Right ventricle myocardium inferior (tissue), 1 donor: ENCODE results near the gene KRT6A. TPM values are rescaled to one million over a fixed set of nuclear protein-coding genes. Genes with fewer than 3 reads are reported as not detected.
A peak's percentile ranks its signal among the peaks of the same experiment; 100 is the strongest.

Experiments
- ATAC-seq: fragments of 200-7000 bp; cut with Tn5 transposase; one replicate; pipeline ENCODE4 v1.9.1; 2020; ENCODE audit warnings: mild to moderate bottlenecking, moderate library complexity
- DNase-seq: peaks from one replicate; pipeline ENCODE4 v3.0.0; 2021; ENCODE audit errors: missing footprints
- intact Hi-C: fragments of 100-400 bp; cut with DNase I; formaldehyde crosslinking; loops from one replicate; pipeline ENCODE4 v1.11.0; 2022
- long read RNA-seq: library from polyadenylated mRNA; unstranded; transcript quantifications from one replicate; pipeline ENCODE4 v2.0.0, GENCODE V29; 2021
- total RNA-seq: library from RNA; stranded (reverse); fragmentation: NEBNext Ultra II Directional; extraction: Animal tissue kit (Norgen Biotek cat#: 25700); gene quantifications from one replicate; pipeline ENCODE4 v1.2.1, GENCODE V29; 2021
- donor health status: DM: no; HTN: yes; CAD: no; lungs with severe emphysema.

KRT6A gene
- total RNA-seq = 0.16 TPM
- long read RNA-seq = 0 reads

- ATAC-seq (no peak), DNase-seq (no peak)
- intact Hi-C loops = no loop called here
Observed at GRCh38 chr12:52493172-52493571, at the start of gene KRT6A. Gene KRT6A, minus strand, starts transcription at chr12:52493257. Its CDS starts 69 bp downstream, at chr12:52493188.

DNA sequence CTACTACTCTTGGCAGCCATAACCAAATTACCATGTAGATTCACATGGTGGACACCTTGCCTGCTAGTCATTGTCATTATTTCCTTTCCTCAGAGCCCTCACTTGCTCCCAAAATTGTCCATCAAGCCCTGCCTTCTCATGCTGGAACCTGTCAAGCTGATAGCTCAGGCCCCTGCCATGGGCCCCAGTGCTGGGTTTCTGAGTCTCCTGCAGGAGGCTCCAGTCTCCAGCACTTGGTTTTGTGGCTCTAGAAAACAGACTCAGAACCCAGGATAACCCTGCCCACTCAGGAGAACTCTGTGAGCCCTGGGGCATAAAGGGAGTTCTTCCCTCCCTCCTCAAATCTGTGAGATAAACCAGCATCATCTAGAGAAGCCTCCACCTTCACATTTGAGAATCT is 49.1 kb upstream of the KRT6A start:
- intact Hi-C loops = no loop called here
- DNase-seq = no peak

GRCh38 chr12:52541709-52542108 is 48.7 kb upstream of the KRT6A start:
- no peak for DNase-seq
- intact Hi-C loops = no loop called here
- no peak for ATAC-seq

More for the DNA sequence above, 49.1 kb upstream of the KRT6A start:
- ATAC-seq = no peak

DNA sequence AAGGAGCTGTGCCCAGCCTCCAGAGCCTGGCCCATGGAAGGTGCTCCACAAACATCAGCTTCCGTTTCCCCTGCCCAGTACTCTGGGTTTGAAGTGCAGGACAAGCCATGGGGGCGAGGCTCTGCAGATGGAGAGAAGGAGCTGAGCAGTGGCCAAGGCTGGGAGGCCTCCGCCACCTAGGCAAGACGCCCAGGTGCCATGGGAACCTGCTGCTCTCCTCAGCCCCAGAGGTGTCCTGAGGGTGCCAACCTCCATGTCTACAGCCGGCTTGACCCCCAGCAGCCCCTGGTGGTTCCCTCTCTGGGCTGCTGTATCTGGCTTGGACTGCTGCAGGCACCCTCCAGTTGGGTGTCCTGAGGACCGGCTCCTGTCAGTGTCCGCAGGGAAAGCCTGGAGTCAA is 47.5 kb upstream of the KRT6A start:
- ATAC-seq (no peak), DNase-seq (no peak)
- intact Hi-C loops = no loop called here

- no peak for ATAC-seq
- intact Hi-C loops = no loop called here
- no peak for DNase-seq
Observed at GRCh38 chr12:52539821-52540173, 46.7 kb upstream of the KRT6A start.

- DNase-seq (no peak), ATAC-seq (no peak)
- intact Hi-C loops = no loop called here
Observed at GRCh38 chr12:52539083-52539820, 46.2 kb upstream of the KRT6A start.

DNA sequence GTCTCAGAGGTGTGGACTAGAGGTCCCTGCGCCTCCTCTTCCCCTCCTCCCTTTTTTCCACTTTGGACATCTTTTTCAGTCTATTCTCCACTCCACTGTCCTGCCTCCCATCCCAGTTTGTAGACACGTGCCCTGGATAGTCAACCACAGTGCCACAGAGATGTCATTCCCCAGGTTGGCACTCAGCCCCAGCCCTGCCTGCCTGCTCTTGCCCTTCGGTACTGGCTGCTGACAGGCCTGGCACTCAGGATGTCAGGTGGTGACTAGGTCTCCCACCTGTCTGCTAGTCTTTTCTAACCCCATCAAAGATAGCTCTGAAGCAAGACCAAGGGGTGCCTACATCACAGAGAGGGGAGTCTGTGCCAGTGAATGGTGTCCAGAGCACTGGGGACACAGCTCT is 44.0 kb upstream of the KRT6A start:
- intact Hi-C loops = no loop called here
- DNase-seq = no peak
- no peak for ATAC-seq

DNA sequence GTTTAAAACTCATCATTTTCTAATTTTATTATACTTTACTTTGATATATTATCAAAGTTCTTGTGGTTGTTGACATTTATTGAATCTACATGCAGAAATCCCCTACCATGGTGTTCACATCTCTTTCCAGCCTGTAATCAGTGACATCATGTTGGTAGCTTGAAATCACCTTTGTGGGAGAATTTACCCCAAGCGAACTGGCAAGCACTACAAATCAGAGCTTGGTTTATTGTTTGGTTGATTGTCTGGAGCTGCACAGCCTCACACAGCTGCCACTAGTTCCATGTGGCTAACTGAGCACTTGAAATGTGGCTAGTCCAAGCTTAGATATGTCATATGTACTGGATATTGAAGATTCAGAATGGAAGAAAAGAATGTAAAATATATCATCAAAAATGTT is 42.5 kb upstream of the KRT6A start:
- ATAC-seq (no peak), DNase-seq (no peak)
- intact Hi-C loops = no loop called here

DNA sequence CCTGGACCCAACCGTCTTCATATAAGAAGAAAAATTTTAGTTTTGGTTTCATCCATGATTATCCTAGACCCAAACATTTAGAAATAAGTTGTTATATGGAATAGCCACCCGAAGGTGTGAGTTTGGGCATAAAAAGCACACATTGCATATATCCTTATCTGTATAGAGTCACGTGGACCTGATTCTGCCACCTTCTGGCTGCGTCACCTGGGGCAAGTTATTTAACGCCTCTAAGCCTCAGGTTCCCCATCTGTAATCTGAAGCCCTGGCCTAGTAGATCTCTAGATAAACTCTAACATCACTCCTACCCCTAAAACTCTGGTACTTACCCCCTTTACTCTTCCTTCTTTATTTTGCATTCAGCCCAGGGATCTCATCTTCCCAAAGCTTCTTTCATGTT is 41.4 kb upstream of the KRT6A start:
- ATAC-seq (no peak), DNase-seq (no peak)
- intact Hi-C loops = no loop called here

- DNase-seq (no peak), ATAC-seq (no peak)
- intact Hi-C loops = no loop called here
Observed at GRCh38 chr12:52533686-52534470, 40.8 kb upstream of the KRT6A start.

- intact Hi-C loops = no loop called here
- ATAC-seq = no peak
- no peak for DNase-seq
Observed at GRCh38 chr12:52532636-52533035, 39.6 kb upstream of the KRT6A start.

- intact Hi-C loops = no loop called here
- DNase-seq = no peak
- peak; percentile 35 for ATAC-seq
Observed at GRCh38 chr12:52531566-52532300, 38.7 kb upstream of the KRT6A start.

- intact Hi-C loops = no loop called here
Observed at GRCh38 chr12:52530905-52531304, 37.8 kb upstream of the KRT6A start.

GRCh38 chr12:52530366-52530765 is 37.3 kb upstream of the KRT6A start:
- DNase-seq (no peak), ATAC-seq (no peak)
- intact Hi-C loops = no loop called here

More at GRCh38 chr12:52530905-52531304, 37.8 kb upstream of the KRT6A start:
- ATAC-seq (no peak), DNase-seq (no peak)

- DNase-seq (no peak), ATAC-seq (no peak)
- intact Hi-C loops = no loop called here
Observed at GRCh38 chr12:52529846-52530245, 36.8 kb upstream of the KRT6A start.

GRCh38 chr12:52529417-52529816 is 36.4 kb upstream of the KRT6A start:
- DNase-seq = no peak
- ATAC-seq = no peak
- intact Hi-C loops = no loop called here

- intact Hi-C loops = no loop called here
- DNase-seq = no peak
- ATAC-seq = no peak
Observed at GRCh38 chr12:52528641-52529143, 35.6 kb upstream of the KRT6A start.

DNA sequence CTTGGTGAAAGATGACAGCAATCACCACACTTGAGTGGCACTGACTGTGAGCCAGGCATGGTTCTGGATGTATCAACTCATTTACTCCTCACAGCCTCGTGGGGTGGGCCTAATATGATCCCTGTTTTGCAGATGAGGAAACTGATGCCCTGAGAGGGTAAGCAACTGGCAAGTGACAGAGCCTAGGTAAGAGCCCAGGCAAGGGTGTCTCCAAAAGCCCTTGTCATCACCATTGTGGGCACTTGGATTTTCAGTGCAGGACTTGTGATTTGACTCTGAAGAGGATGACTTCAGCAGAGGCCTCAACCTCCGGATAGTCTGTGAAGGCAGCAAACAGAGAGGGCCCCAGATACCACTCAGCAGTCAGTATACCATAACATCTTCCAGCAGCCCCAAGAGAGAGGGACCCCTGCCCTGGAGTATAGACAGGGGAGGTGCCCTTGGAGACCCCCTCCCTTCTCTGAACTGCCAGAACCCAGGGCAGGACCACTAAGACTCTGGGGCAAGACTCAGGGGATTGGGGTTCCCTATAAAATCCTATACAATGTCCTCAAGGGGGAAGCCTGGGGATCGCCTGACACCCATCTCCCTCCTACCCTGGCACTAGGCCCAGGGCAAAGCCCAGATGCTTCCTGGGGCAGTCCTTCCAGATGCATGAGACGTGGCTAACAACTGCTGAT is 34.2 kb upstream of the KRT6A start:
- intact Hi-C loops = no loop called here
- no peak for DNase-seq
- ATAC-seq = no peak

GRCh38 chr12:52526511-52526951 is 33.5 kb upstream of the KRT6A start:
- ATAC-seq (no peak), DNase-seq (no peak)
- intact Hi-C loops = no loop called here
